B cell (primary cell): ENCODE measurements around the gene LNP1.

Source experiments
- CTCF ChIP-seq: fragments of 200-600 bp; IDR thresholded peaks from one replicate; pipeline ENCODE4 v1.8.0; 2022; ENCODE audit warnings: antibody characterized with exemption, mild to moderate bottlenecking
- EZH2 ChIP-seq: IDR thresholded peaks from 2 replicates; pipeline ENCODE4 v1.6.1; 2012; ENCODE audit warnings: borderline replicate concordance, low read depth, mild to moderate bottlenecking, moderate library complexity, low read length; ENCODE audit not compliant: insufficient read depth, poor library complexity, severe bottlenecking

- TF ChIP-seq CTCF = no peak
- TF ChIP-seq EZH2 = no peak
Measured at GRCh38 chr3:100438623-100438974, 37.3 kb downstream of the LNP1 start.
